H9 (cell line): Measurements from ENCODE around the gene ZNF232. TPM values are rescaled to one million over a fixed set of nuclear protein-coding genes. Genes with fewer than 3 reads are reported as not detected.

Source experiments
- DNase-seq: peaks from one replicate; pipeline ENCODE4 v3.0.0-alpha.2; 2017
- H2AFZ ChIP-seq: one replicate; pipeline ENCODE4 v1.6.1; 2013; ENCODE audit warnings: mild to moderate bottlenecking, low read length, control low read depth, moderate library complexity
- H2AK5ac ChIP-seq: 2 replicates; pipeline ENCODE4 v1.6.1; 2013; ENCODE audit warnings: low read length, control low read depth, mixed read lengths; ENCODE audit not compliant: insufficient read length
- H2BK120ac ChIP-seq: one replicate; pipeline ENCODE4 v1.6.1; 2013; ENCODE audit warnings: low read depth, mild to moderate bottlenecking, low read length, control low read depth, inconsistent platforms; ENCODE audit not compliant: poor library complexity, severe bottlenecking
- H2BK12ac ChIP-seq: 2 replicates; pipeline ENCODE4 v1.6.1; 2013; ENCODE audit warnings: low read length, control low read depth, mixed read lengths, low read depth; ENCODE audit not compliant: insufficient read length
- H2BK15ac ChIP-seq: 2 replicates; pipeline ENCODE4 v1.6.1; 2013; ENCODE audit warnings: low read depth, low read length, control low read depth
- H2BK20ac ChIP-seq: one replicate; pipeline ENCODE4 v1.6.1; 2013; ENCODE audit warnings: low read depth, mild to moderate bottlenecking, low read length, control low read depth, inconsistent platforms; ENCODE audit not compliant: poor library complexity, severe bottlenecking
- H2BK5ac ChIP-seq: 2 replicates; pipeline ENCODE4 v1.6.1; 2013; ENCODE audit warnings: low read length, control low read depth, mixed read lengths; ENCODE audit not compliant: insufficient read length
- H3K14ac ChIP-seq: 2 replicates; pipeline ENCODE4 v1.6.1; 2013; ENCODE audit warnings: low read length, control low read depth; ENCODE audit not compliant: insufficient read depth
- H3K18ac ChIP-seq: 2 replicates; pipeline ENCODE4 v1.6.1; 2013; ENCODE audit warnings: low read depth, mild to moderate bottlenecking, mixed read lengths, low read length, control low read depth; ENCODE audit not compliant: insufficient read length
- H3K23ac ChIP-seq: 2 replicates; pipeline ENCODE4 v1.6.1; 2013; ENCODE audit warnings: low read length, control low read depth, mixed read lengths, low read depth; ENCODE audit not compliant: insufficient read length
- H3K23me2 ChIP-seq: 2 replicates; pipeline ENCODE4 v1.6.1; 2013; ENCODE audit warnings: low read depth, mild to moderate bottlenecking, mixed read lengths, low read length, control low read depth; ENCODE audit not compliant: insufficient read length, poor library complexity, severe bottlenecking
- H3K27ac ChIP-seq: 2 replicates; pipeline ENCODE4 v1.5.1; 2013; ENCODE audit warnings: low read length, control low read depth, mixed read lengths, low read depth; ENCODE audit not compliant: insufficient read length
- H3K27me3 ChIP-seq: 2 replicates; pipeline ENCODE4 v1.6.1; 2013; ENCODE audit warnings: low read length, control low read depth, inconsistent platforms; ENCODE audit not compliant: insufficient read depth
- H3K4ac ChIP-seq: 2 replicates; pipeline ENCODE4 v1.6.1; 2013; ENCODE audit warnings: low read depth, mild to moderate bottlenecking, control low read depth, inconsistent platforms, low read length, moderate library complexity
- H3K4me1 ChIP-seq: 2 replicates; pipeline ENCODE4 v1.6.1; 2013; ENCODE audit warnings: low read length, control low read depth, inconsistent platforms; ENCODE audit not compliant: insufficient read depth
- H3K4me2 ChIP-seq: 2 replicates; pipeline ENCODE4 v1.6.1; 2013; ENCODE audit warnings: low read length, control low read depth, mixed read lengths; ENCODE audit not compliant: insufficient read length, insufficient read depth
- H3K56ac ChIP-seq: 2 replicates; pipeline ENCODE4 v1.6.1; 2013; ENCODE audit warnings: low read depth, mild to moderate bottlenecking, mixed read lengths, low read length, control low read depth; ENCODE audit not compliant: insufficient read length
- H3K79me1 ChIP-seq: 2 replicates; pipeline ENCODE4 v1.6.1; 2013; ENCODE audit warnings: low read depth, mild to moderate bottlenecking, moderate library complexity, low read length, control low read depth, inconsistent platforms; ENCODE audit not compliant: insufficient read depth, poor library complexity, severe bottlenecking
- H3K79me2 ChIP-seq: 2 replicates; pipeline ENCODE4 v1.6.1; 2013; ENCODE audit warnings: low read length, control low read depth, inconsistent platforms; ENCODE audit not compliant: insufficient read depth
- H3K9ac ChIP-seq: 2 replicates; pipeline ENCODE4 v1.6.1; 2013; ENCODE audit warnings: low read length, control low read depth, mixed read lengths; ENCODE audit not compliant: insufficient read length; ENCODE audit errors: extremely low read depth
- H3K9me3 ChIP-seq: one replicate; pipeline ENCODE4 v1.6.1; 2013; ENCODE audit warnings: low read depth, low read length, inconsistent platforms; ENCODE audit not compliant: control insufficient read depth
- H3T11ph ChIP-seq: one replicate; pipeline ENCODE4 v1.6.1; 2013; ENCODE audit warnings: mild to moderate bottlenecking, low read length, control low read depth, inconsistent platforms
- H4K20me1 ChIP-seq: one replicate; pipeline ENCODE4 v1.6.1; 2013; ENCODE audit not compliant: control insufficient read depth, insufficient read length, insufficient read depth
- H4K5ac ChIP-seq: 2 replicates; pipeline ENCODE4 v1.6.1; 2013; ENCODE audit warnings: low read depth, mild to moderate bottlenecking, mixed read lengths, low read length, control low read depth; ENCODE audit not compliant: insufficient read length
- H4K8ac ChIP-seq: replicated peaks from 2 replicates; pipeline ENCODE4 v1.6.1; 2013; ENCODE audit warnings: low read length, control low read depth, mixed read lengths, low read depth; ENCODE audit not compliant: insufficient read length
- H4K91ac ChIP-seq: 2 replicates; pipeline ENCODE4 v1.6.1; 2013; ENCODE audit warnings: low read depth, mild to moderate bottlenecking, moderate library complexity, mixed read lengths, low read length, control low read depth; ENCODE audit not compliant: insufficient read length
- H3K27ac Mint-ChIP-seq, 3 experiments: 2 replicates in 2 of 3; 3 replicates in 1 of 3; pipeline ENCODE4 v1.8.0; 2020 to 2021; ENCODE audit warnings: mixed read lengths in 3 of 3, mild to moderate bottlenecking in 1 of 3, moderate library complexity in 1 of 3
- H3K27me3 Mint-ChIP-seq: 2 replicates; pipeline ENCODE4 v1.8.0; 2021; ENCODE audit warnings: low read depth, mild to moderate bottlenecking, moderate library complexity, mixed read lengths
- H3K36me3 Mint-ChIP-seq, 3 experiments: 2 replicates in 2 of 3; 3 replicates in 1 of 3; pipeline ENCODE4 v1.8.0; 2020 to 2021; ENCODE audit warnings: low read depth in 3 of 3, mixed read lengths in 3 of 3; ENCODE audit not compliant: insufficient read depth in 1 of 3
- H3K4me1 Mint-ChIP-seq, 2 experiments: 2 replicates each; pipeline ENCODE4 v1.8.0; 2020; ENCODE audit warnings: mixed read lengths in 2 of 2
- H3K4me3 Mint-ChIP-seq, 2 experiments: 2 replicates in 1 of 2; 3 replicates in 1 of 2; pipeline ENCODE4 v1.8.0; 2020 to 2021; ENCODE audit warnings: mild to moderate bottlenecking in 2 of 2, mixed read lengths in 2 of 2, moderate library complexity in 1 of 2
- H3K9me3 Mint-ChIP-seq, 2 experiments: 2 replicates in 1 of 2; 3 replicates in 1 of 2; pipeline ENCODE4 v1.8.0; 2020; ENCODE audit warnings: mild to moderate bottlenecking in 2 of 2, mixed read lengths in 2 of 2, moderate library complexity in 1 of 2
- CTCF ChIP-seq: fragments of 200-600 bp; sonication (generic); conservative IDR thresholded peaks from 3 replicates; pipeline ENCODE4 v1.8.0; 2021; ENCODE audit warnings: antibody characterized with exemption, mild to moderate bottlenecking
- WGBS: extraction: QIAGEN DNeasy Blood & Tissue Kit; methylation state at CpG from one replicate; pipeline ENCODE4 v1.1.7; 2013; ENCODE audit warnings: missing lambda C conversion rate, low lambda C conversion rate, mixed read lengths; ENCODE audit not compliant: insufficient read length; ENCODE audit errors: extremely low coverage; 5-methylcytosine and 5-hydroxymethylcytosine counted together
- total RNA-seq: library from RNA; stranded (reverse); gene quantifications from 2 replicates; pipeline ENCODE4 v1.2.1, GENCODE V29; 2021

ZNF232 gene
- total RNA-seq, 1 experiment from 2014 or later = 46.4 TPM

- H2BK12ac ChIP-seq = no peak overlapping the region
- no peaks in the 10 kb centered on the region for H3K9me3 Mint-ChIP-seq
Measured at GRCh38 chr17:5065227-5065744, 46.4 kb downstream of the ZNF232 start.

More at GRCh38 chr17:5065227-5065744, 46.4 kb downstream of the ZNF232 start:
- peaks cover 25% of the 10 kb centered on the region for H3K27me3 Mint-ChIP-seq
- no peaks in the 10 kb centered on the region for H3K9me3 ChIP-seq
- no peak overlapping the region for H2AK5ac ChIP-seq
- H2BK20ac ChIP-seq = no peak overlapping the region
- no peak overlapping the region for H3K4ac ChIP-seq
- no peaks in the 10 kb centered on the region; a peak in 2 of 4 replicates for H3K4me1 Mint-ChIP-seq
- DNase-seq = no peak
- no peak overlapping the region for H3K4me3 Mint-ChIP-seq
- no peaks in the 10 kb centered on the region for H4K20me1 ChIP-seq
- no peak overlapping the region for H3K23ac ChIP-seq
- no peak overlapping the region for H3K27ac ChIP-seq
- H3T11ph ChIP-seq = no peak overlapping the region
- H3K56ac ChIP-seq = no peak overlapping the region
- no peaks in the 10 kb centered on the region for H3K23me2 ChIP-seq
- H3K27me3 ChIP-seq = no peaks in the 10 kb centered on the region; the same call in 1 of the 2 replicates
- H3K27ac Mint-ChIP-seq = no peak overlapping the region
- no peak for TF ChIP-seq CTCF
- H4K8ac ChIP-seq = no peak overlapping the region
- no peak overlapping the region for H3K14ac ChIP-seq
- no CpG with 5 or more reads among the region's 1 CpG for WGBS
- no peak overlapping the region for H4K5ac ChIP-seq
- no peak overlapping the region for H2BK5ac ChIP-seq
- no peaks in the 10 kb centered on the region for H3K79me2 ChIP-seq
- no peak overlapping the region for H3K9ac ChIP-seq
- H3K36me3 Mint-ChIP-seq = no peaks in the 10 kb centered on the region
- no peak overlapping the region for H4K91ac ChIP-seq
- no peak overlapping the region for H2AFZ ChIP-seq
- H3K4me2 ChIP-seq = no peak overlapping the region
- no peaks in the 10 kb centered on the region for H3K4me1 ChIP-seq
- H2BK120ac ChIP-seq = no peak overlapping the region
- H3K18ac ChIP-seq = no peak overlapping the region
- no peaks in the 10 kb centered on the region for H3K79me1 ChIP-seq
- H2BK15ac ChIP-seq = no peak overlapping the region

Other genes starting within 250 kb of the ZNF232 start
- 4.0 and 4.4 TPM in 2 replicates for gene C17orf107, start 212.3 kb downstream of the ZNF232 start, total RNA-seq
- 0.31 and 0.61 TPM in 2 replicates for gene CHRNE, start 208.8 kb downstream of the ZNF232 start, total RNA-seq
- gene GP1BA, start 179.6 kb downstream of the ZNF232 start, total RNA-seq = not detected in 2 replicates
- gene SLC25A11, start 171.8 kb downstream of the ZNF232 start, total RNA-seq = 74.9 and 80.6 TPM in 2 replicates
- 134 and 135 TPM in 2 replicates for gene RNF167, start 171.6 kb downstream of the ZNF232 start, total RNA-seq
- gene PFN1, start 163.3 kb downstream of the ZNF232 start, total RNA-seq = 1,149 and 1,217 TPM in 2 replicates
- 20.7 and 25.4 TPM in 2 replicates for gene ENO3, start 160.8 kb downstream of the ZNF232 start, total RNA-seq
- gene SPAG7, start 144.1 kb downstream of the ZNF232 start, total RNA-seq = 102 and 105 TPM in 2 replicates
- gene CAMTA2, start 124.2 kb downstream of the ZNF232 start, total RNA-seq = 13.7 and 15.6 TPM in 2 replicates
- 1.3 and 1.5 TPM in 2 replicates for gene INCA1, start 114.4 kb downstream of the ZNF232 start, total RNA-seq
- 85.6 and 87.3 TPM in 2 replicates for gene KIF1C, start 113.9 kb downstream of the ZNF232 start, total RNA-seq
- 0.15 and 0.17 TPM in 2 replicates for gene SLC52A1, start 76.5 kb downstream of the ZNF232 start, total RNA-seq
- gene ZFP3, start 33.4 kb downstream of the ZNF232 start, total RNA-seq = 0.11 and 0.18 TPM in 2 replicates
- gene USP6, start 4.2 kb upstream of the ZNF232 start, total RNA-seq = 0.17 and 0.18 TPM in 2 replicates
- gene ZNF594, start 80.0 kb upstream of the ZNF232 start, total RNA-seq = 11.3 and 12.5 TPM in 2 replicates
- not detected in 2 replicates for gene SCIMP, start 123.0 kb upstream of the ZNF232 start, total RNA-seq
- gene RABEP1, start 170.4 kb upstream of the ZNF232 start, total RNA-seq = 44.6 and 46.9 TPM in 2 replicates